Nephron progenitor cell (in vitro differentiated cells): ENCODE results near the gene ARHGEF17.
A peak's percentile ranks its signal among the peaks of the same experiment; 100 is the strongest.

ENCODE experiments used
- DNase-seq: peaks from one replicate; pipeline ENCODE4 v3.0.0; 2021
- H3K27ac Mint-ChIP-seq: 2 replicates; pipeline ENCODE4 v1.8.0; 2021; ENCODE audit warnings: mild to moderate bottlenecking, moderate library complexity, mixed read lengths
- H3K27me3 Mint-ChIP-seq: 2 replicates; pipeline ENCODE4 v1.8.0; 2021; ENCODE audit warnings: mild to moderate bottlenecking, low read depth, mixed read lengths; ENCODE audit not compliant: poor library complexity
- H3K36me3 Mint-ChIP-seq: 2 replicates; pipeline ENCODE4 v1.8.0; 2021; ENCODE audit warnings: low read depth, mixed read lengths
- H3K4me1 Mint-ChIP-seq: 2 replicates; pipeline ENCODE4 v1.8.0; 2021; ENCODE audit warnings: mixed read lengths
- H3K4me3 Mint-ChIP-seq: 2 replicates; pipeline ENCODE4 v1.8.0; 2021; ENCODE audit warnings: mild to moderate bottlenecking, moderate library complexity, mixed read lengths
- H3K9me3 Mint-ChIP-seq: 2 replicates; pipeline ENCODE4 v1.8.0; 2021; ENCODE audit warnings: mild to moderate bottlenecking, moderate library complexity, mixed read lengths
- CTCF ChIP-seq: fragments of 200-600 bp; sonication (generic); IDR thresholded peaks from 2 replicates; pipeline ENCODE4 v1.5.0; 2021; ENCODE audit warnings: antibody characterized with exemption

ARHGEF17 gene

GRCh38 chr11:73295241-73295995 is 12.7 kb upstream of the ARHGEF17 start:
- peak; percentile 93 for TF ChIP-seq CTCF
- H3K27ac Mint-ChIP-seq: no peak overlapping the region
- H3K27me3 Mint-ChIP-seq: peaks cover 13% of the 10 kb centered on the region
- H3K4me1 Mint-ChIP-seq: peaks cover 43% of the 10 kb centered on the region
- peak; percentile 90 for DNase-seq
- no peak overlapping the region for H3K4me3 Mint-ChIP-seq
- no peaks in the 10 kb centered on the region for H3K36me3 Mint-ChIP-seq
- no peaks in the 10 kb centered on the region for H3K9me3 Mint-ChIP-seq

GRCh38 chr11:73295996-73296318 is 12.1 kb upstream of the ARHGEF17 start:
- TF ChIP-seq CTCF: no peak

GRCh38 chr11:73296501-73297230 is 11.4 kb upstream of the ARHGEF17 start:
- Mint-ChIP-seq H3K27me3 (peaks cover 13% of the 10 kb centered on the region), H3K36me3 (no peaks in the 10 kb centered on the region)
- DNase-seq: no peak

More at GRCh38 chr11:73295996-73296318, 12.1 kb upstream of the ARHGEF17 start:
- no peak for DNase-seq
- no peak overlapping the region for H3K4me3 Mint-ChIP-seq
- no peaks in the 10 kb centered on the region for H3K9me3 Mint-ChIP-seq
- H3K27me3 Mint-ChIP-seq: peaks cover 13% of the 10 kb centered on the region
- H3K27ac Mint-ChIP-seq: no peak overlapping the region
- peaks cover 45% of the 10 kb centered on the region for H3K4me1 Mint-ChIP-seq
- H3K36me3 Mint-ChIP-seq: no peaks in the 10 kb centered on the region

GRCh38 chr11:73297231-73297590 is 10.9 kb upstream of the ARHGEF17 start:
- no peak for DNase-seq
- H3K9me3 Mint-ChIP-seq: no peaks in the 10 kb centered on the region
- no peak overlapping the region for H3K4me3 Mint-ChIP-seq
- peaks cover 41% of the 10 kb centered on the region for H3K4me1 Mint-ChIP-seq
- H3K36me3 Mint-ChIP-seq: no peaks in the 10 kb centered on the region
- H3K27me3 Mint-ChIP-seq: peaks cover 15% of the 10 kb centered on the region
- no peak overlapping the region for H3K27ac Mint-ChIP-seq
- TF ChIP-seq CTCF: no peak

More at GRCh38 chr11:73296501-73297230, 11.4 kb upstream of the ARHGEF17 start:
- no peaks in the 10 kb centered on the region for H3K9me3 Mint-ChIP-seq
- no peak overlapping the region for H3K4me3 Mint-ChIP-seq
- H3K4me1 Mint-ChIP-seq: peaks cover 45% of the 10 kb centered on the region
- H3K27ac Mint-ChIP-seq: no peak overlapping the region
- no peak for TF ChIP-seq CTCF

GRCh38 chr11:73297702-73298101 is 10.4 kb upstream of the ARHGEF17 start:
- Mint-ChIP-seq H3K4me1 (peaks cover 38% of the 10 kb centered on the region), H3K4me3 (no peak overlapping the region), H3K9me3 (no peaks in the 10 kb centered on the region), H3K36me3 (no peaks in the 10 kb centered on the region), H3K27ac (peak overlapping the region; percentile 39), H3K27me3 (peaks cover 16% of the 10 kb centered on the region)
- no peak for TF ChIP-seq CTCF
- no peak for DNase-seq
